Stomach (tissue), 19 donors: ENCODE results near the gene ZC3H14. TPM values are rescaled to one million over a fixed set of nuclear protein-coding genes. Genes with fewer than 3 reads are reported as not detected.

Experiments used
- DNase-seq, 2 donors: peaks; one replicate each; pipeline versions ENCODE4 v3.0.0 to v3.0.0-alpha.2; 2013 to 2019
- H3K27ac ChIP-seq, 5 donors: fragments of 200-600 bp in 4 of 5; sonication (generic) in 4 of 5; one replicate each; pipeline ENCODE4 v1.5.1; 2013 to 2019; ENCODE audit warnings: mild to moderate bottlenecking in 1 of 5, moderate library complexity in 1 of 5
- H3K27me3 ChIP-seq, 3 donors: fragments of 200-600 bp; sonication (generic); one replicate each; pipeline ENCODE4 v1.5.1; 2017 to 2019; ENCODE audit warnings: mixed run types in 1 of 3
- H3K36me3 ChIP-seq, 4 donors: fragments of 200-600 bp; sonication (generic); 1 replicate in 3 of 4; 2 replicates in 1 of 4; pipeline ENCODE4 v1.5.1; 2016 to 2019
- H3K4me1 ChIP-seq, 4 donors: fragments of 200-600 bp; sonication (generic); one replicate each; pipeline ENCODE4 v1.5.1; 2016 to 2019
- H3K4me3 ChIP-seq, 4 donors: fragments of 200-600 bp; sonication (generic) in 3 of 4; one replicate each; pipeline ENCODE4 v1.5.1; 2016 to 2019; ENCODE audit warnings: mild to moderate bottlenecking in 1 of 4
- H3K9me3 ChIP-seq, 4 donors: fragments of 200-600 bp; sonication (generic); one replicate each; pipeline ENCODE4 v1.5.1; 2016 to 2019
- EP300 ChIP-seq: sonication (generic); formaldehyde crosslinking; IDR thresholded peaks from one replicate; pipeline ENCODE4 v1.6.1; 2017; ENCODE audit warnings: antibody characterized with exemption
- POLR2A ChIP-seq, 4 donors: fragments of 450-650 bp; IDR thresholded peaks; one replicate each; pipeline ENCODE4 v1.6.1; 2016; ENCODE audit warnings: antibody characterized with exemption in 4 of 4, control low read depth in 2 of 4, mild to moderate bottlenecking in 1 of 4, moderate library complexity in 1 of 4
- POLR2AphosphoS5 ChIP-seq, 3 donors: sonication (generic); formaldehyde crosslinking; IDR thresholded peaks; one replicate each; pipeline ENCODE4 v1.6.1; 2016; ENCODE audit warnings: antibody characterized with exemption in 3 of 3
- WGBS, 5 donors: extraction: QIAGEN DNeasy Blood & Tissue Kit in 3 of 5; methylation state at CpG; one replicate each; pipeline versions ENCODE4 v1.1.5 to v1.1.7; 2013 to 2018; 5-methylcytosine and 5-hydroxymethylcytosine counted together
- intact Hi-C: fragments of 100-400 bp; cut with DNase I; formaldehyde crosslinking; loops from one replicate; pipeline ENCODE4 v1.15.1; 2023; ENCODE audit warnings: low total_unique reads
- long read RNA-seq, 10 donors: transcript quantifications; one replicate each; lab custom pipeline, GENCODE V29; 2026
- polyA plus RNA-seq, 3 donors: library from polyadenylated mRNA; stranded (reverse); fragments of 200-250 nt; gene quantifications; one replicate each; pipeline ENCODE4 v1.2.3, GENCODE V29; 2013
- total RNA-seq, 5 donors: library from RNA; depleted of rRNA; stranded (reverse); fragments of >200 nt; gene quantifications; one replicate each; pipeline versions ENCODE4 v1.1.0 to v1.2.3, GENCODE V29; 2014 to 2016
- TF ChIP-seq, protein P1 (sequence below), 7 experiments: fragments of 450-650 bp in 4 of 7; fragments of 200-600 bp in 3 of 7; sonication (generic) in 3 of 7; IDR thresholded peaks; one replicate each; pipeline ENCODE4 v1.5.1; 2016 to 2019; ENCODE audit warnings: antibody characterized with exemption in 7 of 7, control low read depth in 2 of 7, mild to moderate bottlenecking in 1 of 7
- donor health status: healthy with polysubstance abuse.
- donor health status: Bipolar disorder and iron deficiency.
- donor health status: healthy.

ZC3H14 gene, protein sequence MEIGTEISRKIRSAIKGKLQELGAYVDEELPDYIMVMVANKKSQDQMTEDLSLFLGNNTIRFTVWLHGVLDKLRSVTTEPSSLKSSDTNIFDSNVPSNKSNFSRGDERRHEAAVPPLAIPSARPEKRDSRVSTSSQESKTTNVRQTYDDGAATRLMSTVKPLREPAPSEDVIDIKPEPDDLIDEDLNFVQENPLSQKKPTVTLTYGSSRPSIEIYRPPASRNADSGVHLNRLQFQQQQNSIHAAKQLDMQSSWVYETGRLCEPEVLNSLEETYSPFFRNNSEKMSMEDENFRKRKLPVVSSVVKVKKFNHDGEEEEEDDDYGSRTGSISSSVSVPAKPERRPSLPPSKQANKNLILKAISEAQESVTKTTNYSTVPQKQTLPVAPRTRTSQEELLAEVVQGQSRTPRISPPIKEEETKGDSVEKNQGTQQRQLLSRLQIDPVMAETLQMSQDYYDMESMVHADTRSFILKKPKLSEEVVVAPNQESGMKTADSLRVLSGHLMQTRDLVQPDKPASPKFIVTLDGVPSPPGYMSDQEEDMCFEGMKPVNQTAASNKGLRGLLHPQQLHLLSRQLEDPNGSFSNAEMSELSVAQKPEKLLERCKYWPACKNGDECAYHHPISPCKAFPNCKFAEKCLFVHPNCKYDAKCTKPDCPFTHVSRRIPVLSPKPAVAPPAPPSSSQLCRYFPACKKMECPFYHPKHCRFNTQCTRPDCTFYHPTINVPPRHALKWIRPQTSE
- total RNA-seq, result 10 to 100 TPM; 61.3 to 83.9 (median 67.8) TPM
- polyA plus RNA-seq, result 10 to 100 TPM; 18.0 to 24.4 (median 18.7) TPM
- long read RNA-seq, donor 1, partial matches to known transcripts, result 0 of 2 reads
- long read RNA-seq, donor 1, other reads (novel, unspliced or antisense), result 0 of 2 reads
- long read RNA-seq, donor 2, full-length matches to known transcripts, result 1 of 1 reads
- long read RNA-seq, donor 2, partial matches to known transcripts, result 0 of 1 reads
- long read RNA-seq, donor 2, other reads (novel, unspliced or antisense), result 0 of 1 reads
- long read RNA-seq, donor 3, partial matches to known transcripts, result 9 of 11 reads
- long read RNA-seq, donor 3, other reads (novel, unspliced or antisense), result 0 of 11 reads
- long read RNA-seq, donor 4, result 0 reads
- long read RNA-seq, donor 5, partial matches to known transcripts, result 0 of 1 reads
- long read RNA-seq, donor 5, other reads (novel, unspliced or antisense), result 0 of 1 reads
- long read RNA-seq, donor 6, full-length matches to known transcripts, result 8 of 8 reads
- long read RNA-seq, donor 6, partial matches to known transcripts, result 0 of 8 reads
- long read RNA-seq, donor 6, other reads (novel, unspliced or antisense), result 0 of 8 reads
- long read RNA-seq, donor 7, full-length matches to known transcripts, result 1 of 1 reads
- long read RNA-seq, donor 7, partial matches to known transcripts, result 0 of 1 reads
- long read RNA-seq, donor 7, other reads (novel, unspliced or antisense), result 0 of 1 reads
- long read RNA-seq, donor 8, full-length matches to known transcripts, result 3 of 3 reads
- long read RNA-seq, donor 8, partial matches to known transcripts, result 0 of 3 reads
- long read RNA-seq, donor 8, other reads (novel, unspliced or antisense), result 0 of 3 reads
- long read RNA-seq, donor 9, partial matches to known transcripts, result 0 of 1 reads
- long read RNA-seq, donor 9, other reads (novel, unspliced or antisense), result 0 of 1 reads
- long read RNA-seq, donor 10, partial matches to known transcripts, result 0 of 1 reads
- long read RNA-seq, donor 10, other reads (novel, unspliced or antisense), result 0 of 1 reads

DNA sequence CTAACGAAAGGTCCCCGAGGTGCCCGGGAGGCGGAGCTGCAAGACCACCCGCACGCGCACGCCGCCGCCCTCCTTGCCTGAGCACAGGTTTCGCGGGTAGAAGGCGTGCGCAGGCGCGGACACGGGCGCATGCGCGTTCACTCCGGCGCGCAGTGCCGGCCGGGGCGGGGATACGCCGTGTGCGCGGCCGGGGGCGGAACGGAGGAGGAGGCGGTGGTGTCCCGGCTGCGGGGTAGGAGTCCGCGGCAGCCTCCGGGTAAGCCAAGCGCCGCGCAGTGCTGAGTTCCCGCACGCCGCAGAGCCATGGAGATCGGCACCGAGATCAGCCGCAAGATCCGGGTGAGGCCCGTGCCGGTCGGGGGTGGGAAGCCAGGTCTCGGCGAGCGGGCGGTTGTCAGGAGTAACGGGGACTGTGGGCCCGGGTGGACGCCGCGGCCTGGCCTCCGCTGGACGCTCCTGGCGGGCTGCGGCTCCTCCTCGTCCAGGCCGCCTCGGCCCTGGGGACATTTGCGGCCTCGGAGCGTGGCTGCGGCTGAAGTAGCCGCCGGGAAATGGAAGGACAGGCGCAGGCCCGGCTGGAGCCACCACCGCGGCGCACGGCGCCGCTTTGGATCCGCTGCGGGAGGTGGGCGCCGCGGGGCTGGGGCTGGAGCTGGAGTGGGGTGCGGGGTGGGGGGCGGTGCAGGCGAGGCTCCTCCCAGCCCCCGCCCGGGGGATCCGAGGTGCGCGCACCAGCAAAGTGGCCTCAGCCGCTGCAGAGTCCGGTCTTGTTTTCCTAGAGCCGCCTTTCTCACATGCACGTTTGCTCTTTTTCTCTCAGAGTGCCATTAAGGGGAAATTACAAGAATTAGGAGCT is at the start of gene ZC3H14:
Gene ZC3H14, plus strand, starts transcription at position 207 of the 856 bp plus-strand sequence. Its CDS starts 97 bp downstream, at position 304.
- Histone ChIP-seq H3K9me3 (no peaks in the 10 kb centered on the region), H3K4me3 (peak within 1 kb of the TSS; percentile 84 to 94 (median 90)), H3K36me3 (peaks cover 5 to 7% (median 6%) of the 10 kb centered on the region in 4 donors), H3K27ac (peak within 1 kb of the TSS; percentile 89 to 99 (median 93)), H3K27me3 (no peaks in the 10 kb centered on the region), H3K4me1 (peaks cover 9 to 37% (median 21%) of the 10 kb centered on the region in 4 donors)
- TF ChIP-seq POLR2AphosphoS5 (IDR thresholded peaks at IDR 0.05), result peak; percentile 80 to 93 (median 83)
- TF ChIP-seq POLR2A (IDR thresholded peaks at IDR 0.05), result no peak
- TF ChIP-seq EP300, result no peak
- DNase-seq, result peak; percentile 84 to 97
- 0 to 1% (median 0%) methylated on average over 53 to 99 of the region's 99 CpGs for WGBS, 5 donors
- intact Hi-C loops, result no loop called here

DNA sequence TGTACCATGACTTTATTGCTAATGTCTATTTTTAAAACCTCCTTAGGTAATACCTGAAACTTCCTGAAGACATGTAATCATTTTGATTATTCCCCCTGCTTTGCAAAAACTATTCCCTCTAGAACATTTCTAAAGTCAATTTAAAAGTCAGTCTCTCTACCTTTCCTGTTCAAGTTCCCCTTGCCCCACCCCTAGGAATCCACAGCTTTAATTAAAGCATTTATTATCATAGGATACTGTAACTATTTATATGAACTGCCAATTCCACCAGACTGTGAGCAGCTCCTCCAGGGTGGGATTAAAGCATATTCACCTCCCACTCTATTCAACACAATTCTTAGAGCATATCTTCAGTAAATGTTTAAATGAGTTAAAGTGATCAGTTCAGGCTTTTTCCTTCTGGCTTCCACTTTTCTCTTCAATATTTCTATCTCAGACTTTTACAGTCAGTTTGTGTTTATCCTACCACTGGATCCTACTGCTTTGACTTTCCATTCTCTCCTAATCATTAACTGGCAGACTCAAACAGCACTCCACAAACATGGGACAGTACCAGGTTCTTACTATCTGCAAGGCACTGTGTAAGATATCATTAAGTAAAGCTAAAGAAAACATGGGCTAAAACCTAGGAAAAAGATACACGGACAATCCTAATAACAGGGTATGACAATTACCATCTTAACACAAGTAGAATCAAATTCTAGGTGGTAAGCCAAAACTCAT is 47.2 kb upstream of the ZC3H14 start:
- intact Hi-C loops, result no loop called here
- peak overlapping the region in 1 of 5 donors; percentile 34 for H3K27ac ChIP-seq
- no peaks in the 10 kb centered on the region for H3K9me3 ChIP-seq
- no peaks in the 10 kb centered on the region for H3K27me3 ChIP-seq
- peaks cover 0 to 36% (median 27%) of the 10 kb centered on the region in 4 donors for H3K36me3 ChIP-seq
- no peak for DNase-seq
- no peak overlapping the region for H3K4me3 ChIP-seq
- H3K4me1 ChIP-seq, result peaks cover 5 to 46% (median 17%) of the 10 kb centered on the region in 4 donors
- WGBS, 5 donors, result 29 to 70% (median 45%) methylated on average over 1 of the region's 1 CpG
- TF ChIP-seq POLR2AphosphoS5 (IDR thresholded peaks at IDR 0.05), result no peak
- TF ChIP-seq EP300, result no peak

DNA sequence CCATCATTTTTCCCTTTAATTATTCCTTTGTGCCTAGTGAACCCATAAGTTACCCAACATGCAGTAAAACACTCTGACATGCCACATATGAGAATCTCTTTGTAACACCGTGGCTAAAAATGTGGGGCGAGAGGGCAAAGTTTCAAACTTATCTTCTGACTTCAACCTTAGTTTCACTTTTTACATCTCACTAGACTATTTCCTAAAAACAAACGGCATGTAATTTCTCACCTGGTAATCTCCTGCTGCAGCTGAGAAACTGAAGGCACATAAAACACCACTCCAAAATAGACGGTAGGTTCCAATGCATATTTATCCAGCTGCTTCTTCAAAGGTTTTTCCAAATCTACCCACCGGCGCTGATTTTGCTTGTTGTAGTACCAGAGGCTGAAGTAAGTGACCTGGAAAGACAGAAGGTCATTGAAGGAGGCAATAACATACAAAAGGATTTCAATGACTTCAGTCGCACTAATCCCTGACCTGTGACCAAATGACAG is 45.9 kb upstream of the ZC3H14 start:
- Histone ChIP-seq H3K4me1 (peaks cover 5 to 56% (median 24%) of the 10 kb centered on the region in 4 donors), H3K9me3 (no peaks in the 10 kb centered on the region), H3K36me3 (peaks cover 0 to 36% (median 24%) of the 10 kb centered on the region in 4 donors), H3K4me3 (no peak overlapping the region), H3K27ac (peak overlapping the region in 3 of 5 donors; percentile 25 to 37 (median 34)), H3K27me3 (no peaks in the 10 kb centered on the region)
- no peak for TF ChIP-seq POLR2AphosphoS5 (IDR thresholded peaks at IDR 0.05)
- TF ChIP-seq, protein P1, sequence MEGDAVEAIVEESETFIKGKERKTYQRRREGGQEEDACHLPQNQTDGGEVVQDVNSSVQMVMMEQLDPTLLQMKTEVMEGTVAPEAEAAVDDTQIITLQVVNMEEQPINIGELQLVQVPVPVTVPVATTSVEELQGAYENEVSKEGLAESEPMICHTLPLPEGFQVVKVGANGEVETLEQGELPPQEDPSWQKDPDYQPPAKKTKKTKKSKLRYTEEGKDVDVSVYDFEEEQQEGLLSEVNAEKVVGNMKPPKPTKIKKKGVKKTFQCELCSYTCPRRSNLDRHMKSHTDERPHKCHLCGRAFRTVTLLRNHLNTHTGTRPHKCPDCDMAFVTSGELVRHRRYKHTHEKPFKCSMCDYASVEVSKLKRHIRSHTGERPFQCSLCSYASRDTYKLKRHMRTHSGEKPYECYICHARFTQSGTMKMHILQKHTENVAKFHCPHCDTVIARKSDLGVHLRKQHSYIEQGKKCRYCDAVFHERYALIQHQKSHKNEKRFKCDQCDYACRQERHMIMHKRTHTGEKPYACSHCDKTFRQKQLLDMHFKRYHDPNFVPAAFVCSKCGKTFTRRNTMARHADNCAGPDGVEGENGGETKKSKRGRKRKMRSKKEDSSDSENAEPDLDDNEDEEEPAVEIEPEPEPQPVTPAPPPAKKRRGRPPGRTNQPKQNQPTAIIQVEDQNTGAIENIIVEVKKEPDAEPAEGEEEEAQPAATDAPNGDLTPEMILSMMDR (IDR thresholded peaks at IDR 0.05), result no peak
- TF ChIP-seq EP300, result no peak
- no peak for TF ChIP-seq POLR2A (IDR thresholded peaks at IDR 0.05)
- intact Hi-C loops, result no loop called here
- WGBS, 5 donors, result 26 to 61% (median 41%) methylated on average over 7 of the region's 7 CpGs
- DNase-seq, result peak in 1 of 2 donors; percentile 47
